Measurements from ENCODE around the gene L3MBTL2.

Gene L3MBTL2

GRCh38 chr22:41215409-41215808 lies 10.3 kb downstream of the L3MBTL2 start:
- no peak for TF ChIP-seq ZFX (IDR thresholded peaks at IDR 0.05; ENCODE audit: borderline replicate concordance)
- no peak for TF ChIP-seq CTCF (IDR thresholded peaks at IDR 0.05)
- H3K27ac ChIP-seq, result no peak overlapping the region

DNA sequence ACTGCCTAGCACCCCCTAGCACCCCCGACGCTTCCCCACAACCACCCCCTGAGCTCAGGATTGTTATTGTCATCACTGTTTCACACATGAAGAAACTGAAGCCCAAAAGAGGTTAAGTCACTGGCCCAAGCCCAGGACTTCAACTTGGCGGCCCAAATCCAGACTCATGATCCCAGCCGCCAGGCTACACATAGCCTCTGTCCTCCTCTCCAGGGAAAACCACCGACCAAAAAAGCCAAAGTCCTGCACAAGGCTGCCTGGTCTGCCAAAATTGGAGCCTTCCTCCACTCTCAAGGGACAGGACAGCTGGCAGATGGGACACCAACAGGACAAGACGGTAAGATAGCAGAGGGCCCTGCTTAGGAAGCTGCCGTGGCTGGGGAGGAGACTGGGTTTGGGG lies 10.8 kb downstream of the L3MBTL2 start:
- no peak overlapping the region for H3K27ac ChIP-seq
- no peak for TF ChIP-seq CTCF (IDR thresholded peaks at IDR 0.05)
- no peak for TF ChIP-seq ZFX (IDR thresholded peaks at IDR 0.05; ENCODE audit: borderline replicate concordance)

- TF ChIP-seq ZFX (IDR thresholded peaks at IDR 0.05; ENCODE audit: borderline replicate concordance) (no peak), CTCF (IDR thresholded peaks at IDR 0.05) (no peak)
- H3K27ac ChIP-seq, result no peak overlapping the region
Measured at GRCh38 chr22:41216984-41217383, 11.9 kb downstream of the L3MBTL2 start.

GRCh38 chr22:41217553-41218157 lies 12.5 kb downstream of the L3MBTL2 start:
- TF ChIP-seq CTCF (IDR thresholded peaks at IDR 0.05), result no peak
- TF ChIP-seq ZFX (IDR thresholded peaks at IDR 0.05; ENCODE audit: borderline replicate concordance), result no peak
- no peak overlapping the region for H3K27ac ChIP-seq

DNA sequence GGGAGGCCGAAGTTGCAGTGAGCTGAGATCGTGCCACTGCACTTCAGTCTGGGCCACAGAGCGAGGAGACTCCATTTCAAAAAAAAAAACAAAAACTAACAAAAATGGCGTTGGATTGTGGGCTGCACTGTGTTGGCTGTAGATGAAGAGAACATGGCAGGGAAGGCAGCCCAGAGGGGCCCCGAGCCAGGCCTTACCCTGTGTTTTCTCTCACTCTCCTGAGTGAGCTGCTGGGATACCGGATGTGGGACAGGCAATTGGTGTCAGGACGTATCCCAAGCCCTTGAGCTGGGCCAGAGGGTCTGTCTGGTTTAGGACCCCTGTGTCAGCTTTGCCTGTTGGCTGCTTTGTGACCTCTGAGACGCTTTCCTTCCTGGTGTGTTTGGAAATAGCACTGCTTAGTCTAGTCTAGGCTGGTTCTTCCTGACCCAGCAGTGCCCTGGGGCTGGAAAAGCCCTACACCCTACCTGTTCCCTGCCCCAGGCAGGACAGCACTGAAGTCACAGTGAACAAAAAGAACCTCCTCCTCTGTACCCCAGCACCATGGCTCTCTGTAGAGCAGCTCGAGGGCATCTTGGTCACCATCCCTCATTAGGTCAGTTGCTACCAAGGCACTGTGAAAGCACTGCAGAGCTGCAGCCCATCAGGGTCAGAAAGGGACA lies 17.9 kb downstream of the L3MBTL2 start:
- no peak for TF ChIP-seq CTCF (IDR thresholded peaks at IDR 0.05)
- TF ChIP-seq ZFX (IDR thresholded peaks at IDR 0.05; ENCODE audit: borderline replicate concordance), result no peak

GRCh38 chr22:41223535-41223934 lies 18.4 kb downstream of the L3MBTL2 start:
- TF ChIP-seq CTCF (IDR thresholded peaks at IDR 0.05) (no peak), ZFX (IDR thresholded peaks at IDR 0.05; ENCODE audit: borderline replicate concordance) (no peak)
- no peak overlapping the region for H3K27ac ChIP-seq

More for the DNA sequence above, 17.9 kb downstream of the L3MBTL2 start:
- no peak overlapping the region for H3K27ac ChIP-seq

All from 22Rv1 (cell line).